ENCODE measurements around the gene MAG.
A peak's percentile ranks its signal among the peaks of the same experiment; 100 is the strongest.
"Not testable (repeated sequence)": the region's sequence is repeated elsewhere in the genome, so short reads cannot be mapped to it uniquely, and the experiment has no call there.

MAG gene

DNA sequence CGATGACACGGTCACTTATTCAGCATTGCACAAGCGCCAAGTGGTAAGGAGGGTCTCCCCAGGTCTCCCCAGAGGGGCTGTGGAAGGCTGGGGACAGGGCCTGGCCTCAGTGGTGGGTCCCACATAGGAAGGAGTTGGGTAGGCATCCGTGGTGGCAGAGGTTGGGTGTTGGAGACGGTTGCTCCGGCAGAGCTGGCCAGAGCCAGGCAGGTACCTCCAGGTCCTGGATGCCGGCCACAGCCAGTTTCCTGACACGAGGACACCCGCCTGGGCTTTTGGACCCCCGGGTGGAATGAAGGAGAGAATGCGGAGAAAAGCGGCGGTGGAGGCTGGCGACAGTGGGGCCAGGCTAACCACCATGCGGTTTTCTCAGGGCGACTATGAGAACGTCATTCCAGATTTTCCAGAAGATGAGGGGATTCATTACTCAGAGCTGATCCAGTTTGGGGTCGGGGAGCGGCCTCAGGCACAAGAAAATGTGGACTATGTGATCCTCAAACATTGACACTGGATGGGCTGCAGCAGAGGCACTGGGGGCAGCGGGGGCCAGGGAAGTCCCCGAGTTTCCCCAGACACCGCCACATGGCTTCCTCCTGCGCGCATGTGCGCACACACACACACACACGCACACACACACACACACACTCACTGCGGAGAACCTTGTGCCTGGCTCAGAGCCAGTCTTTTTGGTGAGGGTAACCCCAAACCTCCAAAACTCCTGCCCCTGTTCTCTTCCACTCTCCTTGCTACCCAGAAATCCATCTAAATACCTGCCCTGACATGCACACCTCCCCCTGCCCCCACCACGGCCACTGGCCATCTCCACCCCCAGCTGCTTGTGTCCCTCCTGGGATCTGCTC lies 54.5 kb downstream of the MAG start:
- peak; percentile 74 for DNase-seq

GRCh38 chr19:35347171-35347929 lies 55.4 kb downstream of the MAG start, which contains the start of gene FFAR1:
Gene FFAR1 (plus strand): TSS chr19:35347902. CDS start chr19:35351552, 3,650 bp downstream.
- DNase-seq: peak; percentile 50

GRCh38 chr19:35347930-35348298 lies 56.0 kb downstream of the MAG start:
- no peak for DNase-seq

- DNase-seq: no peak
Measured at GRCh38 chr19:35348911-35349611, 57.1 kb downstream of the MAG start.

GRCh38 chr19:35349614-35350521 lies 57.9 kb downstream of the MAG start:
- no peak for DNase-seq

DNA sequence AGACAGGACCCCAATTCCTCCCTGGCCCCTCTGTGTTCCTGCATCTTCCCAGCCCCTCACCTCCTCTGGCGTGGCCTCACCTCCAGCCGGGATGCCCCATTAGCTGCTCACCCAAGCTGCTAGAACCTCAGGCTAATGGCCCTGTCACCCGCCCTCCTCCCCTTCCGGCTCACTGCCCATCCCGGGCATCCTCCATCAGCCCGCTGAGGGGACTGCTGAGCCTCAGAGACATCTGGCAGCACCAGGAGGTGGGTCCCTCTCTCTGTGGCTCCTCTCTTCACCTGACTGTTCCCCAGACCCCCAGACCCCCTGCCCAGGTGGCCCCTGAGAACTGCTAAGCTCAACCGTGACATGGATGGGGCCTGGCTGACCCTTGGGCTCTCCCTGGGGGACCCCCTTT lies 58.6 kb downstream of the MAG start:
- no peak for DNase-seq

DNA sequence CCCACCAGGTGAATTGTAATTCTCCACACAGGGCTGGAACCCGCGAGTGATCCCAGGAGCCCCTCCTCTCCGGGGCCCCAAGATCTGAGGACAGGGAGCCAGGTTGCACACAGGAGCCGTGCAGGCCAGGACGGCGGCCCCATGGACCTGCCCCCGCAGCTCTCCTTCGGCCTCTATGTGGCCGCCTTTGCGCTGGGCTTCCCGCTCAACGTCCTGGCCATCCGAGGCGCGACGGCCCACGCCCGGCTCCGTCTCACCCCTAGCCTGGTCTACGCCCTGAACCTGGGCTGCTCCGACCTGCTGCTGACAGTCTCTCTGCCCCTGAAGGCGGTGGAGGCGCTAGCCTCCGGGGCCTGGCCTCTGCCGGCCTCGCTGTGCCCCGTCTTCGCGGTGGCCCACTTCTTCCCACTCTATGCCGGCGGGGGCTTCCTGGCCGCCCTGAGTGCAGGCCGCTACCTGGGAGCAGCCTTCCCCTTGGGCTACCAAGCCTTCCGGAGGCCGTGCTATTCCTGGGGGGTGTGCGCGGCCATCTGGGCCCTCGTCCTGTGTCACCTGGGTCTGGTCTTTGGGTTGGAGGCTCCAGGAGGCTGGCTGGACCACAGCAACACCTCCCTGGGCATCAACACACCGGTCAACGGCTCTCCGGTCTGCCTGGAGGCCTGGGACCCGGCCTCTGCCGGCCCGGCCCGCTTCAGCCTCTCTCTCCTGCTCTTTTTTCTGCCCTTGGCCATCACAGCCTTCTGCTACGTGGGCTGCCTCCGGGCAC lies 59.6 kb downstream of the MAG start:
- no peak for DNase-seq

- DNase-seq: no peak
Measured at GRCh38 chr19:35352177-35352447, 60.2 kb downstream of the MAG start.

DNA sequence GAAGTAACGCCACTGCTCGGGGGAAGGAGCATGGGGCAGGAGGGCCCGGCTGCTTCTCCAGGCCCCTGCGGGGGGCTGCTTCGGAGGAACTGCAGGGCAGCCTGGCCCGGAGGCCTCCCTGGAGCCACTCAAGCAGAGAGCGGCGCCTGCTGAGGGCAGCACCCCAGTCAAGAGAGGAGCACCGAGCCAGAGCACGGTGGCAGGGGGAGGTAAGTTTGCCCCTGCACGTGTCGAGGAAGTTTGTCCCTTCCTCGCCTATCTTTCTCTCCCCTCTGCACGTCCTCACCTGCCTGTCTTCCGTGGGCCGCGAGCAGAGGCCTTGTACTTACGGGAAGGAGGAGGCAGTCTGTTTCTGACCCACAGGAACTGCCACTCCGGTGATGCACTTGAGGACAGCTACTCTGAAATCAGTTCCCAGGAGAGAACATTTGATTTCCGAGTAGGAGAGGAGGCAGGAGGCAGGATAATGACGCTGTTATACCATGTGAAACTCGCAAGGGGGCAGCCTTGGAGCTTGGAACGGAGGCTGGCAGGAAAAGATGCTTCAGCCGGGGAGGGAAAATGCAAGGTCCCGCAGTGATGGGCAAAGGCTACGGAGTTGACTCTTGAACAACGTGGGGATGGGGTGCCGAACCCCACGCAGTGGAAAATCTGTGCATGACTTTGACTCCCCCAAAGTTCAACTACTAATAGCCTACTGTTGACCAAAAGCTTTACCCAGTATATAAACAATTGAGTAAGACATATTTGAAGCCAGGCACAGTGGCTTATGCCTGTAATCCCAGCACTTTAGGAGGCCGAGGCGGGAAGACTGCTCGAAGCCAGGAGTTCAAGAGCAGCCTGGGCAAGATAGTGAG lies 60.7 kb downstream of the MAG start:
- DNase-seq: peak; percentile 82

GRCh38 chr19:35353635-35354034 lies 61.7 kb downstream of the MAG start:
- DNase-seq: no peak

DNA sequence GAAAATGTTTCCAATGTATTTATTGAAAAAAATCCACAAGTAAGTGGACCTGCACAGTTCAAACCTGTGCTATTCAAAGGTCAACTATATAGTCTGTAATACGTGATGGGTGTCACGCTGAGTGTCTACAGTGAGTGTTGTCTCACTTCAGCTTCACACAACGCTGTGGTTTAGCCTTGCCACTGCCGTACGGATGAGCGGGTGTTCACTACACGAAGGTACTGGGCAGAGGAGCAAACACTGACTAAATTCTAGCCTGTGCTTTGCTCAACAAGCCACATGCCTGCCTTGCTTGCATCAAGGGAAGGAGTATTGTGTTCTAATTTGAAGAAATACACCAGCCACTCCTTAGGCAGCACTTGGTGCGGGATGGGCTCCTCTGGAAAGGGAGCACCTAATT lies 62.9 kb downstream of the MAG start:
- no peak for DNase-seq

DNA sequence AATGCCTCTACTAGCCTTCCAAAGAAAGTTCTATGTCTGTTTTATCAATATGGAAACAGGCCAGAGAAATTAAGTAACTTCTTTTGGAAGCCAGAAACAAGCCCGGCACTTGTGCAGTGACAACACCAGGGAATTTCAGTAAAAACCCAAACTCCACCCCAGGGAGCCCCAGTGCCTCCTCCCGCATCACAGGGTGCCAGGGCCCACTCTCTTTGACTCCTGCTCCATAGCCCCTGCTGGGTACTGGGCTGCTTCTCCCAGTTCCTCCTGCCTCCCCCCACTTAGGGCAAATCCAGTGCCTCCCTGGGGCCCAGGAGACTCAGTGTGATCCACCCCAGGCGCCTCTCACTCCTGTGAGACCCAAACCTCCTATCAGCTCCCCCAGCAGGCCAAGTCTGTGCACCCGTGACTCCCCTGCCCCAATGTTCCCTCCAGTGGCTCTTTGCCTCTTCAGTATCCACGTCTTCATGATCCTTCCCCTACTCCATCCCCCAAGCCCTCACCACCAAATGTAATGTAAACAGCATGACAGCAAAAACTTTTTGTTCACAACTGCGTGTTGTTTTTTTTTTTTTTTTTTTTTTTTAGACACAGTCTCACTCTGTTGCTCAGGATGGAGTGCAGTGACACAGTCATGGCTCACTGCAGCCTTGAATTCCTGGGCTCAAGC lies 64.0 kb downstream of the MAG start:
- DNase-seq: no peak

DNA sequence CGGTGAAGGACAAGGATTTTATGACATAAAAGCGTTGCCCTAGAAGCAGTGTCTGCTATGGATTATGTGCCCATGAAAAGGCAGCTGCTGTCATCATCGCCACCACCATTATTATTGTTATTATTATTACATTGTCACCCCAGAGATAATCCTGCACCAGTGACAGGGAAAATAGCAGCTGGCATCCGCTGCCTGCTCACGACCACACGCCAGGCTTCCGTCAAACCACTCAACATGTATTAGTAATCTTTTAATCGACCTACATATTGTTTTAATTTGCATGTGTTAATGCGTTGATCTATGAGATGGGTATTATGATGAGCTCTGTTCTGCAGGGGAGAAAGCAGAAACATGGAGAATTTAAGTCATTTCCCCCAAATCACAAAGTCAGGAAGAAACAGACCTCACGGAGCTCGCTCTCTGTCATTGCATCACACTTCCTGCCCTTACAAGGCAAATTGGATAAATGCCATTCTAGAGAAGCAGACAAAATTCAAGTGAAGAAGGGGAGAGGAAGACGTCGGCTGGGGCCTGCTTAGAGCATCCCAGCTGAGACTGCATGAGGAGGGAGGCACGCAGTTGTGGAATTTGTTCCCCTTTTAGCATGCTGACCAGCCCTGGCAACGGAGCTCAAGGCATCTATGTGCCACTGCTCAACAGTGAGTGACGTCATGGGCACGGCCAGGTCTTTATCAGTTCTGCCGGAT lies 66.1 kb downstream of the MAG start, which contains the start of gene FFAR3:
TSS of gene FFAR3 (plus strand) at position 594 of the 707 bp plus-strand sequence. CDS start 431 bp downstream, outside the sequence.
- peak; percentile 20 for DNase-seq

DNA sequence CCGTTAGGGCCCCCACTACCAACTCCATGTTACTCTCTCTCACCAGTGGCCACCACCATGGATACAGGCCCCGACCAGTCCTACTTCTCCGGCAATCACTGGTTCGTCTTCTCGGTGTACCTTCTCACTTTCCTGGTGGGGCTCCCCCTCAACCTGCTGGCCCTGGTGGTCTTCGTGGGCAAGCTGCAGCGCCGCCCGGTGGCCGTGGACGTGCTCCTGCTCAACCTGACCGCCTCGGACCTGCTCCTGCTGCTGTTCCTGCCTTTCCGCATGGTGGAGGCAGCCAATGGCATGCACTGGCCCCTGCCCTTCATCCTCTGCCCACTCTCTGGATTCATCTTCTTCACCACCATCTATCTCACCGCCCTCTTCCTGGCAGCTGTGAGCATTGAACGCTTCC lies 66.9 kb downstream of the MAG start:
- not testable (repeated sequence) for DNase-seq

GRCh38 chr19:35359395-35359794 lies 67.4 kb downstream of the MAG start:
- not testable (repeated sequence) for DNase-seq

DNA sequence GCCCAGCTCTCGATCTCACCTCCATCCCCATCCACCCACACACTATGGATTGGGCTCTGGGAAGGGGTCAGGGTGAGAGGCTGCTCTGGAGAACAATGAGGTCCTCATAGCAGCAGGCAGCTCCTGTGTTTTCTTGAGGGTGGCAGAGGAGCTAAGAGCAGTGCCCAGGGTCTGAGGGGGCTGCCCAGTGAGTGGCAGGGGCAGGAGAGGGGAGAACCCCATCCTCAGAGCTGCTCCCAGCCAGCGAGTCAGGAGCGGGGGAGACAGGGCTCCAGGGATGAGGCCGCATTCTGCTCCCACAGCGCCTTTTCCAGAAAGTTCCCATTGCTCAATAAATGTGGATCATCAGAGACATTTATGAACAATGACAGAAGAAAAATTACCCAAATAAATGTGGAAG lies 68.1 kb downstream of the MAG start:
- not testable (repeated sequence) for DNase-seq

DNA sequence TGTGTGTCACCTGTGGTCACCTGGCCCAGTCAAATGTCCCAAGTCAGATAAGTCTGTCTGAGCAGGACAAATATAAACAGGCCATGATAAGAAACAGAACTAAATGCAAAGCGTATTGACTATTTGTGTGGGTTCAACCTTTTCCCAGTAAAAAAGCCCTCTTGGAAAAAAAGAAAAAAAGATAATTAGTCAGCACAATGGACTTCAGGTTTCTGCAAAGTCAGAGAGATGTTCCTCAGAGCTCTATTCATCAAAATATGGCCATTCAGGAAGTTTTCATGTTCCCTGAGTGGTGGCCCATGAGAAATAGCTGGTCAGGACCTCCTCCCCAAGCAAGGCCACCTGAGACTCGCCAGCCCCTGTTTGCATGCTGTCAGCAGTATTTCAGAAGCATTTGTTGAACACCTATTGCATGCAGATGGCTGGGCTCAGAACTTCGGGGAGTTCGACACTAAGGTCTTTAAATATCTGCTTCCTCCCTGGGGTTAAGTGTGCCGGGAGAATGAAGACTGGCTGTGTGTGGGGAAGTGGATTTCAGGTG lies 69.0 kb downstream of the MAG start:
- no peak for DNase-seq

DNA sequence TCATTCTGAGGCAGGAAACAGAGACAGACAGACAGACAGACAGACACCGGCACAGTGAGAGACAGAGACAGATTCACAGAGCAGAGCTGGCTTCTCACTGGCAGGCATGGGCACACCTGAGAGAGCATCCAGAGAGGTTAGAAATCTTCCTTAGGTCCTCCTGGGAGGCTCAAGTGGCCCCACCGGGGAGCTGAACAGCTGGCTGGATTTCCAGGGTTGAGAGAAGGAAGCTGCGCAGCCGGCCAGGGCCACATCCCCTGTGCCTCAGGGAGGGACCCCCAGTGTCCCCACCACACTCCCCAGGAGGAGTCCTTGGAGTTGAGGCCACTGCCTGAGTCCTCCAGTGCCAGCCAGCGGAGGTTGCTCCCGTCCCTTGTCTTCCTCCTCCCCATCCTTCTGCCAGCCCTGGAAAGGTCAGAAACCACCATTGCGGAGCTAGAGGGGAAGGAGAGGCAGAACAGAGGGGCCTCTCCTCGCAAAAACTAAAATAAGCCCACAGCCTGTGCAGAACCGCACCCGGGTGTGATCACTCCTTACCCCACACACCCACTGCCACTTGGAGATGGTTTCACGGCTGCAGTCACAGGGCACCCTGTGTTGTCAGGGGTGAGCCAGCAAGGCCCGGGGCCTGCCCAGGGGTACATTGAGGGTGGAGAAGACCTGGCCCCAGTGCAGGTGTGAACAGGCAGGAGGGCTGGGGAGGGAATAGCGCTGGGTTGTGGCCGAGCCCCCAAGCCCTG lies 70.5 kb downstream of the MAG start:
- no peak for DNase-seq
